Activated CD4-positive, alpha-beta memory T cell treated with anti-CD3 and anti-CD28 coated beads, Interleukin-2, amount 10 ng/mL, durations not matched to agents 7 days and 5 days (primary cell): Measurements from ENCODE around the gene MDFIC2. TPM values are rescaled to one million over a fixed set of nuclear protein-coding genes. Genes with fewer than 3 reads are reported as not detected.
"Not testable (repeated sequence)": the region's sequence is repeated elsewhere in the genome, so short reads cannot be mapped to it uniquely, and the experiment has no call there.

Experiments used
- CTCF ChIA-PET: fragments of 350-600 bp; sonication (Branson Sonifier 250); formaldehyde crosslinking; loops from one replicate; lab custom pipeline; 2021; ENCODE audit warnings: antibody characterized with exemption, inconsistent platforms; lab: Charles Lee
- POLR2A ChIA-PET: fragments of 350-600 bp; sonication (Branson Sonifier 250); formaldehyde crosslinking; loops from one replicate; lab custom pipeline; 2021; ENCODE audit warnings: antibody characterized with exemption; lab: Charles Lee
- DNase-seq: peaks from one replicate; pipeline ENCODE4 v3.0.0-alpha.2; 2020
- H3K27ac Mint-ChIP-seq: one replicate; pipeline ENCODE4 v1.8.0; 2021; ENCODE audit warnings: mild to moderate bottlenecking, mixed read lengths
- H3K27me3 Mint-ChIP-seq: one replicate; pipeline ENCODE4 v1.8.0; 2021; ENCODE audit warnings: mixed read lengths
- H3K36me3 Mint-ChIP-seq: one replicate; pipeline ENCODE4 v1.8.0; 2021; ENCODE audit warnings: low read depth, mixed read lengths
- H3K4me1 Mint-ChIP-seq: one replicate; pipeline ENCODE4 v1.8.0; 2021; ENCODE audit warnings: mixed read lengths
- H3K4me3 Mint-ChIP-seq: one replicate; pipeline ENCODE4 v1.8.0; 2021; ENCODE audit warnings: mild to moderate bottlenecking, mixed read lengths
- H3K9me3 Mint-ChIP-seq: one replicate; pipeline ENCODE4 v1.8.0; 2021; ENCODE audit warnings: mixed read lengths
- total RNA-seq, 2 experiments: library from RNA; stranded (reverse); gene quantifications; one replicate each; pipeline ENCODE4 v1.2.3, GENCODE V29; 2021

The MDFIC2 gene
- total RNA-seq, 2 experiments from 2014 or later = not detected

GRCh38 chr3:70291097-70291482 lies 21.3 kb downstream of the MDFIC2 start:
- DNase-seq = no peak
- H3K27me3 Mint-ChIP-seq = no peaks in the 10 kb centered on the region
- H3K9me3 Mint-ChIP-seq = peaks cover 3% of the 10 kb centered on the region
- POLR2A ChIA-PET = no interaction called here
- CTCF ChIA-PET = no interaction called here
- no peaks in the 10 kb centered on the region for H3K36me3 Mint-ChIP-seq
- no peaks in the 10 kb centered on the region for H3K4me1 Mint-ChIP-seq
- H3K27ac Mint-ChIP-seq = no peak overlapping the region
- no peak overlapping the region for H3K4me3 Mint-ChIP-seq

GRCh38 chr3:70290431-70291096 lies 21.9 kb downstream of the MDFIC2 start:
- H3K36me3 Mint-ChIP-seq, H3K9me3 Mint-ChIP-seq, H3K4me3 Mint-ChIP-seq, H3K27ac Mint-ChIP-seq, DNase-seq, H3K4me1 Mint-ChIP-seq, H3K27me3 Mint-ChIP-seq, CTCF ChIA-PET, POLR2A ChIA-PET: not testable (repeated sequence)

GRCh38 chr3:70281663-70282062 lies 30.8 kb downstream of the MDFIC2 start:
- no peak for DNase-seq
- H3K27ac Mint-ChIP-seq = no peak overlapping the region
- CTCF ChIA-PET = no interaction called here

GRCh38 chr3:70277304-70277703 lies 35.1 kb downstream of the MDFIC2 start:
- Mint-ChIP-seq H3K36me3 (no peaks in the 10 kb centered on the region), H3K9me3 (no peaks in the 10 kb centered on the region), H3K27ac (no peak overlapping the region), H3K4me1 (no peaks in the 10 kb centered on the region), H3K27me3 (no peaks in the 10 kb centered on the region), H3K4me3 (no peak overlapping the region)
- POLR2A ChIA-PET = no interaction called here
- DNase-seq = no peak
- CTCF ChIA-PET = no interaction called here

More at GRCh38 chr3:70281663-70282062, 30.8 kb downstream of the MDFIC2 start:
- H3K9me3 Mint-ChIP-seq = no peaks in the 10 kb centered on the region
- POLR2A ChIA-PET = interaction anchor here (0.7 kb wide), 1 partner anchor 13 kb away, joined by 3 read pairs; no protein-coding TSS in a partner anchor
- H3K36me3 Mint-ChIP-seq = no peaks in the 10 kb centered on the region
- H3K4me1 Mint-ChIP-seq = no peaks in the 10 kb centered on the region
- no peaks in the 10 kb centered on the region for H3K27me3 Mint-ChIP-seq
- H3K4me3 Mint-ChIP-seq = no peak overlapping the region

GRCh38 chr3:70276901-70277300 lies 35.5 kb downstream of the MDFIC2 start:
- no peaks in the 10 kb centered on the region for H3K27me3 Mint-ChIP-seq
- DNase-seq = no peak
- ChIA-PET POLR2A (no interaction called here), CTCF (no interaction called here)
- H3K4me3 Mint-ChIP-seq = no peak overlapping the region
- H3K36me3 Mint-ChIP-seq = no peaks in the 10 kb centered on the region
- no peaks in the 10 kb centered on the region for H3K4me1 Mint-ChIP-seq
- H3K27ac Mint-ChIP-seq = no peak overlapping the region
- H3K9me3 Mint-ChIP-seq = no peaks in the 10 kb centered on the region

GRCh38 chr3:70273492-70273891 lies 38.9 kb downstream of the MDFIC2 start:
- no peaks in the 10 kb centered on the region for H3K27me3 Mint-ChIP-seq
- POLR2A ChIA-PET = no interaction called here
- no peak overlapping the region for H3K4me3 Mint-ChIP-seq
- H3K36me3 Mint-ChIP-seq = no peaks in the 10 kb centered on the region
- no peak for DNase-seq
- no peak overlapping the region for H3K27ac Mint-ChIP-seq
- H3K9me3 Mint-ChIP-seq = no peaks in the 10 kb centered on the region
- CTCF ChIA-PET = no interaction called here
- H3K4me1 Mint-ChIP-seq = no peaks in the 10 kb centered on the region

- CTCF ChIA-PET = no interaction called here
- no peaks in the 10 kb centered on the region for H3K27me3 Mint-ChIP-seq
- no peak overlapping the region for H3K4me3 Mint-ChIP-seq
- H3K27ac Mint-ChIP-seq = no peak overlapping the region
- H3K9me3 Mint-ChIP-seq = no peaks in the 10 kb centered on the region
- no peaks in the 10 kb centered on the region for H3K36me3 Mint-ChIP-seq
- DNase-seq = no peak
- no peaks in the 10 kb centered on the region for H3K4me1 Mint-ChIP-seq
- POLR2A ChIA-PET = no interaction called here
These were observed 39.6 kb downstream of the MDFIC2 start for GRCh38 chr3:70272798-70273197.

GRCh38 chr3:70264122-70264780 lies 48.2 kb downstream of the MDFIC2 start:
- CTCF ChIA-PET = no interaction called here
- POLR2A ChIA-PET = no interaction called here
- no peaks in the 10 kb centered on the region for H3K27me3 Mint-ChIP-seq
- H3K27ac Mint-ChIP-seq = no peak overlapping the region
- H3K4me3 Mint-ChIP-seq = no peak overlapping the region
- DNase-seq = no peak
- no peaks in the 10 kb centered on the region for H3K4me1 Mint-ChIP-seq
- H3K9me3 Mint-ChIP-seq = no peaks in the 10 kb centered on the region
- H3K36me3 Mint-ChIP-seq = no peaks in the 10 kb centered on the region

GRCh38 chr3:70261283-70261682 lies 51.2 kb downstream of the MDFIC2 start:
- no peak overlapping the region for H3K27ac Mint-ChIP-seq
- H3K9me3 Mint-ChIP-seq = no peaks in the 10 kb centered on the region
- H3K4me1 Mint-ChIP-seq = no peaks in the 10 kb centered on the region
- CTCF ChIA-PET = no interaction called here
- POLR2A ChIA-PET = no interaction called here
- no peak overlapping the region for H3K4me3 Mint-ChIP-seq
- DNase-seq = no peak
- no peaks in the 10 kb centered on the region for H3K27me3 Mint-ChIP-seq
- no peaks in the 10 kb centered on the region for H3K36me3 Mint-ChIP-seq

GRCh38 chr3:70256566-70256965 lies 55.9 kb downstream of the MDFIC2 start:
- no peaks in the 10 kb centered on the region for H3K27me3 Mint-ChIP-seq
- POLR2A ChIA-PET = no interaction called here
- no peaks in the 10 kb centered on the region for H3K4me1 Mint-ChIP-seq
- no peaks in the 10 kb centered on the region for H3K36me3 Mint-ChIP-seq
- no peak overlapping the region for H3K27ac Mint-ChIP-seq
- H3K4me3 Mint-ChIP-seq = no peak overlapping the region
- H3K9me3 Mint-ChIP-seq = peaks cover 3% of the 10 kb centered on the region
- DNase-seq = no peak
- CTCF ChIA-PET = no interaction called here

GRCh38 chr3:70250492-70250891 lies 61.9 kb downstream of the MDFIC2 start:
- Mint-ChIP-seq H3K27ac (no peak overlapping the region), H3K9me3 (peaks cover 3% of the 10 kb centered on the region), H3K27me3 (no peaks in the 10 kb centered on the region), H3K4me3 (no peak overlapping the region), H3K36me3 (no peaks in the 10 kb centered on the region), H3K4me1 (no peaks in the 10 kb centered on the region)
- no peak for DNase-seq
- POLR2A ChIA-PET = no interaction called here
- CTCF ChIA-PET = no interaction called here

- no peak for DNase-seq
- H3K36me3 Mint-ChIP-seq = no peaks in the 10 kb centered on the region
- CTCF ChIA-PET = no interaction called here
- POLR2A ChIA-PET = no interaction called here
- no peaks in the 10 kb centered on the region for H3K27me3 Mint-ChIP-seq
- H3K4me1 Mint-ChIP-seq = no peaks in the 10 kb centered on the region
- H3K9me3 Mint-ChIP-seq = peaks cover 3% of the 10 kb centered on the region
- H3K27ac Mint-ChIP-seq = no peak overlapping the region
- H3K4me3 Mint-ChIP-seq = no peak overlapping the region
These were observed 62.8 kb downstream of the MDFIC2 start for GRCh38 chr3:70249509-70250160.

GRCh38 chr3:70248856-70249255 lies 63.6 kb downstream of the MDFIC2 start:
- CTCF ChIA-PET = no interaction called here
- no peak overlapping the region for H3K27ac Mint-ChIP-seq
- no peaks in the 10 kb centered on the region for H3K27me3 Mint-ChIP-seq

More at GRCh38 chr3:70248856-70249255, 63.6 kb downstream of the MDFIC2 start:
- H3K9me3 Mint-ChIP-seq = peaks cover 3% of the 10 kb centered on the region
- H3K4me3 Mint-ChIP-seq = no peak overlapping the region
- no peaks in the 10 kb centered on the region for H3K36me3 Mint-ChIP-seq
- no peak for DNase-seq
- no peaks in the 10 kb centered on the region for H3K4me1 Mint-ChIP-seq
- POLR2A ChIA-PET = no interaction called here
